K562 (cell line): ENCODE results near the gene SELPLG.

Experiments used
- BRD9 ChIP-seq: fragments of 450-650 bp; IDR thresholded peaks from 2 replicates; pipeline ENCODE4 v1.6.1; 2018; ENCODE audit warnings: low read depth; ENCODE audit not compliant: partially characterized antibody
- CTCF ChIP-seq, 3 experiments: IDR thresholded peaks in 2 of 3; conservative IDR thresholded peaks in 1 of 3; 2 replicates each; pipeline ENCODE4 v1.5.1; 2011 to 2012; ENCODE audit warnings: low read length in 3 of 3, mild to moderate bottlenecking in 3 of 3, control low read depth in 2 of 3, improper control_type of control experiment in 1 of 3, inconsistent platforms in 1 of 3, low read depth in 1 of 3, mixed read lengths in 1 of 3, moderate library complexity in 1 of 3; ENCODE audit not compliant: insufficient read depth in 2 of 3
- EP300 ChIP-seq: IDR thresholded peaks from 2 replicates; pipeline ENCODE4 v1.6.1; 2012; ENCODE audit warnings: low read length, improper control_type of control experiment
- POLR2AphosphoS5 ChIP-seq: IDR thresholded peaks from 2 replicates; pipeline ENCODE4 v1.6.1; 2011; ENCODE audit warnings: mild to moderate bottlenecking, low read depth, low read length, moderate library complexity; ENCODE audit not compliant: control insufficient read depth, insufficient read depth
- POLR3A ChIP-seq: IDR thresholded peaks from 2 replicates; pipeline ENCODE4 v1.6.1; 2011; ENCODE audit warnings: borderline replicate concordance, mild to moderate bottlenecking, moderate library complexity; ENCODE audit not compliant: insufficient read length, insufficient read depth; ENCODE audit errors: extremely low read depth
- RAD51 ChIP-seq: fragments of 450-650 bp; IDR thresholded peaks from 2 replicates; pipeline ENCODE4 v1.7.1; 2016; ENCODE audit warnings: low read depth, mild to moderate bottlenecking, borderline replicate concordance
- RB1 ChIP-seq: fragments of 450-650 bp; IDR thresholded peaks from 2 replicates; pipeline ENCODE4 v1.6.1; 2017; ENCODE audit warnings: low read depth, mild to moderate bottlenecking
- YY1 ChIP-seq, 3 experiments: IDR thresholded peaks; 2 replicates each; pipeline ENCODE4 v1.6.1; 2011; ENCODE audit warnings: low read length in 2 of 3, mild to moderate bottlenecking in 2 of 3, moderate library complexity in 2 of 3, borderline replicate concordance in 1 of 3, control low read depth in 1 of 3, low read depth in 1 of 3; ENCODE audit not compliant: insufficient read depth in 3 of 3, insufficient replicate concordance in 2 of 3, control insufficient read depth in 1 of 3, insufficient read length in 1 of 3; ENCODE audit errors: extremely low read depth in 1 of 3
- ZBTB33 ChIP-seq: sonication (generic); formaldehyde crosslinking; IDR thresholded peaks from 2 replicates; pipeline ENCODE4 v1.8.1; 2023; ENCODE audit warnings: mild to moderate bottlenecking, missing genetic modification reagents
- ZNF778 ChIP-seq: fragments of 450-650 bp; formaldehyde crosslinking; IDR thresholded peaks from 2 replicates; pipeline ENCODE4 v1.4.0; 2020; ENCODE audit warnings: mild to moderate bottlenecking, moderate library complexity
- TF ChIP-seq, protein P1 (sequence below), 2 experiments: fragments of 450-650 bp in 1 of 2; sonication (generic) in 1 of 2; formaldehyde crosslinking in 1 of 2; IDR thresholded peaks in 1 of 2; conservative IDR thresholded peaks in 1 of 2; 2 replicates each; pipeline versions ENCODE4 v1.6.1 to v1.8.1; 2016 to 2023; ENCODE audit warnings: mild to moderate bottlenecking in 2 of 2, moderate library complexity in 2 of 2, inconsistent platforms in 1 of 2, missing genetic modification reagents in 1 of 2

GRCh38 chr12:108645686-108646599, 12.2 kb upstream of the SELPLG start:
- TF ChIP-seq ZNF778 (CRISPR knock-in tag) (no peak), POLR2AphosphoS5 (peak; percentile 49; the same call in 1 of the 2 replicates), CTCF (IDR thresholded peaks at IDR 0.05 in 2 of 3, conservative IDR thresholded peaks at IDR 0.05 in 1 of 3; ENCODE audit: insufficient read depth in 2 of 3, low read depth in 1 of 3, low read length in 3 of 3) (no peak), RB1 (no peak), POLR3A (no peak), ZBTB33 (no peak), YY1 (IDR thresholded peaks at IDR 0.05; ENCODE audit: borderline replicate concordance in 1 of 3, control insufficient read depth in 1 of 3, extremely low read depth in 1 of 3, insufficient read depth in 3 of 3, insufficient read length in 1 of 3, insufficient replicate concordance in 2 of 3, low read depth in 1 of 3, low read length in 2 of 3) (no peak), BRD9 (no peak), RAD51 (no peak), EP300 (no peak)
- TF ChIP-seq, protein P1, sequence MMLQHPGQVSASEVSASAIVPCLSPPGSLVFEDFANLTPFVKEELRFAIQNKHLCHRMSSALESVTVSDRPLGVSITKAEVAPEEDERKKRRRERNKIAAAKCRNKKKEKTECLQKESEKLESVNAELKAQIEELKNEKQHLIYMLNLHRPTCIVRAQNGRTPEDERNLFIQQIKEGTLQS (IDR thresholded peaks at IDR 0.05): no peak
- TF ChIP-seq, protein P1 (CRISPR knock-in tag; conservative IDR thresholded peaks at IDR 0.05): no peak
